IPS-18a (cell line): Measurements from ENCODE around the gene ERICH6B.
"Not testable (repeated sequence)": the region's sequence is repeated elsewhere in the genome, so short reads cannot be mapped to it uniquely, and the experiment has no call there.

Source experiments
- H3K27ac ChIP-seq: one replicate; pipeline ENCODE4 v1.5.1; 2013; ENCODE audit warnings: low read length
- H3K27me3 ChIP-seq: one replicate; pipeline ENCODE4 v1.6.1; 2013; ENCODE audit warnings: mild to moderate bottlenecking, low read length; ENCODE audit not compliant: control insufficient read depth, insufficient read depth
- H3K36me3 ChIP-seq: one replicate; pipeline ENCODE4 v1.6.1; 2013; ENCODE audit warnings: low read depth, low read length; ENCODE audit not compliant: control insufficient read depth
- H3K4me1 ChIP-seq: one replicate; pipeline ENCODE4 v1.6.1; 2013; ENCODE audit warnings: low read depth, low read length; ENCODE audit not compliant: control insufficient read depth
- H3K4me3 ChIP-seq: one replicate; pipeline ENCODE4 v1.5.1; 2013; ENCODE audit warnings: low read length
- H3K9ac ChIP-seq: one replicate; pipeline ENCODE4 v1.6.1; 2013; ENCODE audit warnings: mild to moderate bottlenecking, low read length, moderate library complexity
- H3K9me3 ChIP-seq: one replicate; pipeline ENCODE4 v1.6.1; 2013; ENCODE audit warnings: low read depth, low read length; ENCODE audit not compliant: control insufficient read depth

Gene ERICH6B

DNA sequence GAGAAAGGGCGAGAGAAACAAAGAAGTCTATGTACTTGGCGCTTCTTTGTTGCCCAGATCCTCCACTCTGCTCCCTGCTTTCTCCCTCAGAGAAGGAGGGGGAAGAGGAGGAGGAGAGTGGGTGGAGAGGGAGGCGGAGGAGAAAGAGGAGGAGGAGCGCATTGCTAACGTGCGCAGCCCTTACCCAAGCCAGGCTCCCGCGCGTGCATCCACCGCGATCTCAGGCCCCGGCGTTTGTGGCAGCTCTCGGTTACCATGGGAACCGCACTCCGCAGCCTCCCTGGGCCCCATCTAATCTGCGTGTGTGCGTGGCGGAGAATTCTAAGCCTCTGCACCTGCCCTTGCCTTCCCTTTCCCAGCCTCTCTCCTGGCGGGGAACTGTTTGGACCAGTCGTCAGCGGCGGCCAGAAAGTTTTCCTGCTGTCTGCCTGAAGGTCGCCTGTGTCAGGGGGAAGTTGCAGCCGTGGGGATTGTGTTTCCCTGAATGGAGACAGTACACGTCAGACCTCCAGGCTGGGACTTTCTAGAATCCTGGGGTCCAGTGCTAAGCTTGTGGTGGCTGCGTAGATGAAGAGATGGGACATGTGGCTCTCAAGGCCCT lies at the start of gene ERICH6B:
ERICH6B (minus strand) TSS at position 239 of the 601 bp plus-strand sequence. CDS start 18,734 bp downstream, outside the sequence.
- H3K27ac ChIP-seq = no peak within 1 kb of the TSS
- H3K4me1 ChIP-seq = peaks cover 11% of the 10 kb centered on the region
- H3K4me3 ChIP-seq = peak within 1 kb of the TSS; percentile 45
- no peaks in the 10 kb centered on the region for H3K36me3 ChIP-seq
- H3K27me3 ChIP-seq = peaks cover 10% of the 10 kb centered on the region
- peak within 1 kb of the TSS; percentile 30 for H3K9ac ChIP-seq
- H3K9me3 ChIP-seq = no peaks in the 10 kb centered on the region

DNA sequence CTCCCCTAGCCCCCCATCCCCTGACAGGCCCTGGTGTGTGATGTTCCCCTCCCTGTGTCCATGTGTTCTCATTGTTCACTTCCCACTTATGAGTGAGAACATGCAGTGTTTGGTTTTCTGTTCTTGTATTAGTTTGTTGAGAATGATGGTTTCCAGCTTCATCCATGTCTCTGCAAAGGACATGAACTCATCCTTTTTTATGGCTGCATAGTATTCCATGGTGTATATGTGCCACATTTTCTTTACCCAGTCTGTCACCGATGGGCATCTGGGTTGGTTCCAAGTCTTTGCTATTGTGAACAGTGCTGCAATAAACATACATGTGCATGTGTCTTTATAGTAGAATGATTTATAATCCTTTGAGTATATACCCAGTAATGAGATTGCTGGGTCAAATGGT lies 47.4 kb upstream of the ERICH6B start:
- H3K27me3 ChIP-seq, H3K9ac ChIP-seq, H3K4me3 ChIP-seq, H3K4me1 ChIP-seq, H3K36me3 ChIP-seq, H3K9me3 ChIP-seq, H3K27ac ChIP-seq: not testable (repeated sequence)

DNA sequence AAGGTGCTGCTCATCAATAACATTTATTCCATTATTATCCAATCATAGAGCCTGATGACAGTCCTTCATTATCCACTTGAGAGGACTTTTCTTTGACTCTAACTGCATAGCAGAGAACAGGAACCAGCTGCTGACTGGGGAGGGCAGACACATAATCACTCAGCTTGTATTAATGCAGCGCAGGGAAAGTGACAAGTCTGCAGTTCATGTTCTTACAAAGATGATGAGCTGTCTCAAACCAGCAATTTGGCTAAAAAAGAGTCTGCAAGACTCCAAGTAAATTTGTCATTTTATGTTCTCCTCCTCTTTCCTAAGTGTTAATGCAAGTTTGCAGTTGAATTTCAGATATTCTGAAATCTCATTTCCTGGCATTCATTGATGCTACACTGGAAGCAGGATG lies 46.6 kb upstream of the ERICH6B start:
- Histone ChIP-seq H3K9me3 (no peaks in the 10 kb centered on the region), H3K27me3 (no peaks in the 10 kb centered on the region), H3K27ac (no peak overlapping the region), H3K36me3 (no peaks in the 10 kb centered on the region), H3K9ac (no peak overlapping the region), H3K4me1 (no peaks in the 10 kb centered on the region), H3K4me3 (no peak overlapping the region)

DNA sequence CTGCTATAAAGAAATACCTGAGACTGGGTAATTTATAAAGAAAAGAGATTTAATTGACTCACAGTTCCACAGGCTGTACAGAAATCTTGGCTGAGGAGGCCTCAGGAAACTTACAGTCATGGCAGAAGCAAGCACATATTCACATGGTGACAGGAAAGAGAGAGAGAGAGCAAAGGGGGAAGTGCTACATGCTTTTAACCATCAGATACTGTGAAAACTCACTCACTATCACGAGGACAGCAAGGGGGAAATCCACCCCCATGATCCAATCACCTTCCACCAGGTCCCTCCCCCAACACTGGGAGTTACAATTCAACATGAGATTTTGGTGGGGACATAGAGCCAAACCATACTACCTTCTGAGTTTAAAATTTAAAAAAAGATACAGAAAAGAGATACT lies 44.9 kb upstream of the ERICH6B start:
- H3K9ac ChIP-seq, H3K36me3 ChIP-seq, H3K4me3 ChIP-seq, H3K27me3 ChIP-seq, H3K27ac ChIP-seq, H3K4me1 ChIP-seq, H3K9me3 ChIP-seq: not testable (repeated sequence)

DNA sequence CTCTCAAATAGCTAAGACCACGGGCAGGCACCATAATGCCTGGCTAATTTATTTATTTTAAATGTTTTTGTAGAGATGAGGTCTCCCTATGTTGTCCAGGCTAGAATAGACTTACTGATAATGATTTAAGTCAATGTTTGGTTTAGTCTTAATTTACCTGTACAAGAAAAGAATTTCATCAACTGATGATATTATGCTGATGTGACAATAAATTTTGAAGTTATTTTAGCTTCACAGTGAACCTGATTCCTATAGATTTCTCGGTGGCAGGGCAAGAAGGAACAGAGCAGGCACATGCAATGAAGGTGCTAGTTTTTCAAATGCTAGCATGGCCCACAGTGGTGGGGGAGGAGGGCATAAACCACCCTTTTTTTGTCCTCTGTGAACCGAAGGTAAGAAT lies 44.0 kb upstream of the ERICH6B start:
- H3K36me3 ChIP-seq = no peaks in the 10 kb centered on the region
- no peaks in the 10 kb centered on the region for H3K9me3 ChIP-seq
- H3K27ac ChIP-seq = no peak overlapping the region
- no peaks in the 10 kb centered on the region for H3K27me3 ChIP-seq
- H3K4me3 ChIP-seq = no peak overlapping the region
- no peak overlapping the region for H3K9ac ChIP-seq
- no peaks in the 10 kb centered on the region for H3K4me1 ChIP-seq

DNA sequence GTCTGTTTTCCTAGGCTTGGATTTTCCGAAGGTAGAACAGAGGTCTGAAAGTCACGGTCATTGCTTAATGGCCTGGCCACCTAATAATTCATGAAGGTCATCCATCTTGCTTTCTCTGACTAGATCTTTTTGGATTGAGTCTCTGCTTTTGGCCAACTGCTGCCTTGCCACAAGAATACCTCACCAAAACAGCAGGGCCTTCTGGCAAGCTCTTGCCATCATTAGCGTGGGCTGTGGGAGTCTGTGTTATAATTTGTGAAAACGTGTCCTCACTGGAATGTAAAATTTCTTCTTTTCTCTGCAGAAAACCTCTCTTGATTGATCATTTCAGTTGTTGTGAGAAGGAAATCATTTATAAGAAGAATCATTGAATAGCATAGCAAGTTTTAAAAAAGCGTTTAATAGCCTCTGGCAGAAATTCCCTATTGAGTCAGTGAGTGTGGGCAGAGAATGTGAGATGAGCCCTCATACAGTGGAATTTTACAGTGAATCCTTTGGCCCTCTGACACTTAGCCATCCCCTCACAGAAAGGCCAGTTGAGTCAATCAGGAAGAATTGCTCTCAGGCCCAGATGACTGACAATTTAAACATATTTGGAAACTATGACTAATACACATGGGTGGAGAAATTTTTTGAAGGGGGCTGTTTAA lies 43.2 kb upstream of the ERICH6B start:
- no peaks in the 10 kb centered on the region for H3K4me1 ChIP-seq
- H3K27ac ChIP-seq = no peak overlapping the region
- no peak overlapping the region for H3K9ac ChIP-seq
- H3K9me3 ChIP-seq = no peaks in the 10 kb centered on the region
- no peaks in the 10 kb centered on the region for H3K27me3 ChIP-seq
- H3K36me3 ChIP-seq = no peaks in the 10 kb centered on the region
- H3K4me3 ChIP-seq = no peak overlapping the region

DNA sequence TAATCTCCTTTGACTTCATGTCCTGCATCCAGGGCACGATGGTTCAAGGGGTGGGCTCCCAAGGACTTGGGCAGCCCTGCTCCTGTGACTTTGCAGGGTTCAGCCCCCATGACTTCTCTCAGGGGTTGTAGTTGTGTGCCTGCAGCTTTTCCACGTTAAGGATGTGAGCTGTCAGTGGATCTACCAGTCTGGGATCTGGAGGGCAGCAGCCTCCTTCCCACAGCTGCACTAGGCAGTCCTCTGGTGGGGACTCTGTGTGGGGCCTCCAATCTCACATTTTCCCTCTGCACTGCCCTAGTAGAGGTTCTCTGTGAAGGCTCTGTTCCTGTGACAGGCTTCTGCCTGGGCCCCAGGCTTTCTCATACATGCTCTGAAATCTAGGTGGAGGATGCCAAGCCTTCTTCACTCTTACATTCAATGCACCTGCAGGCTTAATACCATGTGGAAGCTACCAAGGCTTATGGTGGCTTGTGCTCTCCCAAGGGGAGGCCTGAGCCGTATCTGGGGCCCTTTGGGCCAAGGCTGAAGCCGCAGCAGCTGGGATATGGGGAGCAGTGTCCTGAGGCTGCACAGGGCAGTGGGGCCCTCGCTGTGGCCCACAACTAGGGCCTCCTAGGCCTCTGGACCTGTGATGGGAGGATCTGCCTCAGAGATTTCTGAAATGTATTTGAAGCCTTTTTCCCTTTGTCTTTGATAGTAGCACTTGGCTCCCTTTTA lies 39.3 kb upstream of the ERICH6B start:
- Histone ChIP-seq H3K9ac (no peak overlapping the region), H3K36me3 (no peaks in the 10 kb centered on the region), H3K9me3 (no peaks in the 10 kb centered on the region), H3K27me3 (no peaks in the 10 kb centered on the region), H3K4me1 (no peaks in the 10 kb centered on the region), H3K27ac (no peak overlapping the region), H3K4me3 (no peak overlapping the region)

DNA sequence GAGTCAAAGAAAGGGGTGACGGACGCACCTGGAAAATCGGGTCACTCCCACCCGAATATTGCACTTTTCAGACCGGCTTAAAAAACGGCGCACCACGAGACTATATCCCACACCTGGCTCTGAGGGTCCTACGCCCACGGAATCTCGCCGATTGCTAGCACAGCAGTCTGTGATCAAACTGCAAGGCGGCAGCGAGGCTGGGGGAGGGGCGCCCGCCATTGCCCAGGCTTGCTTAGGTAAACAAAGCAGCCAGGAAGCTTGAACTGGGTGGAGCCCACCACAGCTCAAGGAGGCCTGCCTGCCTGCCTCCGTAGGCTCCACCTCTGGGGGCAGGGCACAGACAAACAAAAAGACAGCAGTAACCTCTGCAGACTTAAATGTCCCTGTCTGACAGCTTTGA lies 29.7 kb upstream of the ERICH6B start:
- H3K9ac ChIP-seq, H3K27me3 ChIP-seq, H3K27ac ChIP-seq, H3K36me3 ChIP-seq, H3K4me1 ChIP-seq, H3K4me3 ChIP-seq: not testable (repeated sequence)
- peaks cover 19% of the 10 kb centered on the region for H3K9me3 ChIP-seq

DNA sequence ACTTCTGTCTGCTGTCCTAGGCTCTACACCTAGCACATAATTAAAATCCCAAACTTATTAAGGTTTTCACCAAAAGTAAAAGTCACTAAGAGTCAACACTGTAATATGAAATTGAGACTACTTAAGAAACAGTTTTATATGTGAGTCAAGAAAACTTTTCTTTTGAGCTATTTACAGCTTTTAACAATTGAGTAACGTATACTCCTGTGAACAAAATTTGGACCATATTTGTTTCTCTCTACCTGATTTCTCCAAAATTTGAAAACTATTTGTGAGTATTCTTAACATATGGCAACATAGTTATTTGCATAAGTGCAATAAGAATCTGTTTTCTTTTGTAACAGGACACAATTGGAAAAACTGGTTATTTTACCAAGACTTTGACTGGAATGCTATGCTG lies 26.6 kb upstream of the ERICH6B start:
- peaks cover 19% of the 10 kb centered on the region for H3K9me3 ChIP-seq
- H3K4me1 ChIP-seq, H3K27ac ChIP-seq, H3K36me3 ChIP-seq, H3K9ac ChIP-seq, H3K27me3 ChIP-seq, H3K4me3 ChIP-seq: not testable (repeated sequence)

DNA sequence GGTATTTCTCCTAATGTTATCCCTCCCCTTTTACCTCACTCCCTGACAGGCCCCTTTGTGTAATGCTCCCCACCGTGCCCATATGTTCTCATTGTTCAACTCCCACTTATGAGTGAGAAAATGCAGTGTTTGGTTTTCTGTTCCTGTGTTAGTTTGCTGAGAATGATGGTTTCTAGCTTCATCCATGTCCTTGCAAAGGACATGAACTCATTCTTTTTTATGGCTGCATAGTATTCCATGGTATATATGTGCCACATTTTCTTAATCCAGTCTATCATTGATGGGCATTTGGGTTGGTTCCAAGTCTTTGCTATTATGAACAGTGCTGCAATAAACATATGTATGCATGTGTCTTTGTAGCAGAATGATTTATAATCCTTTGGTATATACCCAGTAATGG lies 19.8 kb upstream of the ERICH6B start:
- not testable (repeated sequence) for H3K36me3 ChIP-seq, H3K27ac ChIP-seq, H3K4me1 ChIP-seq, H3K4me3 ChIP-seq, H3K27me3 ChIP-seq, H3K9me3 ChIP-seq, H3K9ac ChIP-seq

DNA sequence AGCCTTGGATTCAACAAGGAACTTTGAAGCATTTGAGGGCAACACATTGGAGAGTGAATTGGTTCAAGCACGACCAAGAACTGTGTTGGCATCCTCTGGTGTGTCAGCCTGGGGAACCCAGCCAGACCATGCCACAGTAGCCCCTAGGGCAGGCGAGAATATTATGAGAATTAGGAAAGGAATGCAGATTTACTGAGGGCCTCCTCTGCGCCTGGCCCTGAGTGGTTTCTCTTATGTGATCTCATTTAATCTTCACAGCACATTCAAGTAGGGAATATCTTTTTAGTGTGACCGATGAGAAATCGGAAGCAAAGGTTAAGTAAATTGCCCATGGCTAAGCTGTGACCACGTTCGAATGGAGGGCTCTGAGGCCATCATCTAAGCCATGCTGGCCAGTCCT lies 15.3 kb upstream of the ERICH6B start:
- Histone ChIP-seq H3K27me3 (no peaks in the 10 kb centered on the region), H3K4me3 (no peak overlapping the region), H3K9ac (no peak overlapping the region), H3K9me3 (no peaks in the 10 kb centered on the region), H3K4me1 (peaks cover 17% of the 10 kb centered on the region), H3K27ac (no peak overlapping the region), H3K36me3 (no peaks in the 10 kb centered on the region)

DNA sequence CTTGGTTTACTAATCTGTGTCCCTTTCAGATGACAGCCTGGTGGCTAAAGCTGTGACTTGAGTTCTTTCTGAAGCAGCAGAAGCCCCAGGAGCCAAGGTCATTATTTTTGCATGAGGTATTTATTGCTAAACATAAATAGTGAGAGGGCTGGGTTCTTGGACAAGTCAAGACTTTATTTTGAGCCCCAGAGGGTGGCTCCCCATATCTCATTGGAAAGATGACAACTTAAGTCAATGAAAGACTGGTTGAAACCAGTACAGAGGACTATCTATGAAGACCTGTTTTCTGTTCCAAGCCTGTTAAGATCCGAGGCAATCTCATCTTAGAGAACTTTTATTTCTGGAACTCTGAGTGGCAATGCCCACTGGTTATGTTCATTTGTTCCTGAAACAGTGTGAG lies 14.4 kb upstream of the ERICH6B start:
- Histone ChIP-seq H3K27me3 (no peaks in the 10 kb centered on the region), H3K27ac (no peak overlapping the region), H3K36me3 (no peaks in the 10 kb centered on the region), H3K9me3 (no peaks in the 10 kb centered on the region), H3K4me3 (no peak overlapping the region), H3K9ac (no peak overlapping the region), H3K4me1 (peaks cover 17% of the 10 kb centered on the region)
